OCI-LY7 (cell line): ENCODE measurements around the gene FKBP2.

ENCODE experiments used
- EZH2phosphoT487 ChIP-seq: fragments of 200-600 bp; sonication (generic); IDR thresholded peaks from 2 replicates; pipeline ENCODE4 v1.6.1; 2018; ENCODE audit warnings: low read depth, borderline replicate concordance, mild to moderate bottlenecking, mixed run types, antibody characterized with exemption, low read length, moderate library complexity, mixed read lengths
- TF ChIP-seq, protein P1 (sequence below): fragments of 200-600 bp; sonication (generic); conservative IDR thresholded peaks from 2 replicates; pipeline ENCODE4 v1.5.1; 2014; ENCODE audit warnings: mild to moderate bottlenecking, antibody characterized with exemption, low read length, moderate library complexity, mixed read lengths

DNA sequence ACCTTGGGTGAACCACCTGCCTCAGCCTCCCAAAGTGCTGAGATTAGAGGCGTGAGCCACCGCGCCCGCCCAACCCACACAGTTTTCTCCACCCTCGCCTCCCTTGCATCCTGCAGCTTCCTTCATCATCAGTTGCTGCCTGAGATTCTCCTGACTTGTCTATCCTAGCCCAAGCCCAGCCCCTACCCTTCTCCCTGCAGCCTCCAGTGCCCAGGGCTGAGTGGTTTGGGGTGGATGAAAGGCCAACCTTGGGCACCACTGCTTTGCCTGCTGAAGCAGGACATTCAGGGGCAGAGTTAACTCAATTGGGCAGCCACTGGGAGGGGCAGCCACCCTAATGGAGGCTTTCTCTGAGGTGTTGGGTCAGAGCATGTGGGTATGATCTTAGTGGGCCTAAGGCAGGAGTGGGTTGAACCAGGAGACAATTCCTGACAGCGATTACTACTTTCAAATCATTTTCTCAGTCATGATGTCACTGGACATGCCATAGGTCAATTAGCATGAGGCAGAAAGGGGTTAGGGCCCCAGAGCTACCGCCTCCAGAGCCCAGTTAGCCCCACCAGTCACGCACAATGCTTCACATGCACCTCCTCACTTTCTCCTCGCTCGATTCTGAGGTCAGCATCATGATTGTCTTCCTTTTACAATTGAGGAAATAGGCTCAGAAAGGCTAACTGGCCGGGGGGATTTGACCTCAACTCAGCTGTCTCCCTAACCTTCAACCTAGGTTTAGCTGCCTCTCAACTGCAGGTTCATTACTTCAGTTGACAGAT lies 1.0 kb upstream of the FKBP2 start:
- TF ChIP-seq, protein P1, sequence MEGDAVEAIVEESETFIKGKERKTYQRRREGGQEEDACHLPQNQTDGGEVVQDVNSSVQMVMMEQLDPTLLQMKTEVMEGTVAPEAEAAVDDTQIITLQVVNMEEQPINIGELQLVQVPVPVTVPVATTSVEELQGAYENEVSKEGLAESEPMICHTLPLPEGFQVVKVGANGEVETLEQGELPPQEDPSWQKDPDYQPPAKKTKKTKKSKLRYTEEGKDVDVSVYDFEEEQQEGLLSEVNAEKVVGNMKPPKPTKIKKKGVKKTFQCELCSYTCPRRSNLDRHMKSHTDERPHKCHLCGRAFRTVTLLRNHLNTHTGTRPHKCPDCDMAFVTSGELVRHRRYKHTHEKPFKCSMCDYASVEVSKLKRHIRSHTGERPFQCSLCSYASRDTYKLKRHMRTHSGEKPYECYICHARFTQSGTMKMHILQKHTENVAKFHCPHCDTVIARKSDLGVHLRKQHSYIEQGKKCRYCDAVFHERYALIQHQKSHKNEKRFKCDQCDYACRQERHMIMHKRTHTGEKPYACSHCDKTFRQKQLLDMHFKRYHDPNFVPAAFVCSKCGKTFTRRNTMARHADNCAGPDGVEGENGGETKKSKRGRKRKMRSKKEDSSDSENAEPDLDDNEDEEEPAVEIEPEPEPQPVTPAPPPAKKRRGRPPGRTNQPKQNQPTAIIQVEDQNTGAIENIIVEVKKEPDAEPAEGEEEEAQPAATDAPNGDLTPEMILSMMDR, result no peak
- no peak for TF ChIP-seq EZH2phosphoT487
